Measurements from ENCODE around the gene PABPC1L.

Gene PABPC1L

GRCh38 chr20:44946271-44946852 is 36.5 kb downstream of the PABPC1L start:
- DNase-seq: no peak

GRCh38 chr20:44948107-44948506 is 38.2 kb downstream of the PABPC1L start:
- DNase-seq: no peak

GRCh38 chr20:44948513-44948912 is 38.7 kb downstream of the PABPC1L start:
- DNase-seq: no peak

DNA sequence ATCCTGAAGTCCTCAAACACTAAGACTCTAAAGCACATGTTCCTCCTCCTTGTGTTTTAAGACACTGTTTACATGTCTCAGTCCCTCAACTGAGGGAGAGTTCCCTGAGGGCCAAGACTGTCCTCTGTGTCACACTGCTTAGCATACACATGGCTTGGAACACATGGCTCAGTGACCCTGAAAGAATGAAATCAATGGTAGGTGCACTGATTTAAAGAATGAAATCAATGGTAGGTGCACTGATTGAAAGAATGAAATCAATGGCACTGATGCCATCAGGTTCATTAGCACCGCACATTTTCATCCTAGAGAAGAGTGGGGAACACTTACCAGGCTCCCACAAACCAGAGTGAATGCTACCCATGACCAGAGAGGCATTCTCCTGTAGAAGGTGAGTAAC is 40.5 kb downstream of the PABPC1L start:
- no peak for DNase-seq

DNA sequence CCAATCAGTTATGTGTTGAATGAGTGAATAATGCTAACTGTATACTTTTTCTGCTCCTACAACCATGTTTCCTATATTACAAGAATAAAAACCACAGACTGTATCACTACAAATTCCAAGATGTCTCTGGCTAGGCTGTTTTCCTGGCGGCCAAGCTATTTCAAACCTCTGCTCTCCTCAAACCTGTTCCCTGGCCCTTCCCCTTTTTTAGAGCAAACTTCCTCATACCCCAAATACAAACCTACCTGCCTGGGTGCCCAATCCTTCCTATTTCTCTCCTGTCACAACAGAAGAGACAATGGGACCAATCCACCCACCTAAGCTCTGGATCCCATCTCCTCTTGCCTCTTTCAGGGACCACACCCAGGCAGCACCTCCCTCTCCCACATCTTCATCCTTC is 42.9 kb downstream of the PABPC1L start:
- DNase-seq: no peak

- DNase-seq: no peak
These were observed 44.4 kb downstream of the PABPC1L start for GRCh38 chr20:44954211-44954610.

GRCh38 chr20:44955270-44955669 is 45.4 kb downstream of the PABPC1L start:
- no peak for DNase-seq

DNA sequence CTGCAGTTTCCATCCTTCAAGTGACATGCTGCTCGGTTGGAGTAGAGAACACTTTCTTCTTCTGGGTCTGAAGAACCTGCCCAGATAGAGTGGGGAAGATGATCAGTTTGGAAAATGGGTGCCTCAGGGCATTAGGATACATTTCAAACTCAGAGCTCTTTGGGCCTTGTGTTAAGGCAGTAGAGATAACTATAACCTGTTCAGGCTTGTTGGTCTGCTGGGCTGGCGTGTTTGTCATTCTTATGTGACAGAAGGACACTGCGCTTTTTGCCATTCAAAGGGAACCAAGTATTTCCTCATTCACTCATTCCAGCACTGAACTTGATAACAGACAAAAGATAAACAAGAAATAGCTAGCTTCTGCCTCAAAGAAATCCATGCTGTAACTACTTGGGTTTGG is 46.5 kb downstream of the PABPC1L start:
- no peak for DNase-seq

- no peak for DNase-seq
These were observed 48.4 kb downstream of the PABPC1L start for GRCh38 chr20:44958276-44958675.

GRCh38 chr20:44959082-44959637 is 49.3 kb downstream of the PABPC1L start:
- no peak for DNase-seq

DNA sequence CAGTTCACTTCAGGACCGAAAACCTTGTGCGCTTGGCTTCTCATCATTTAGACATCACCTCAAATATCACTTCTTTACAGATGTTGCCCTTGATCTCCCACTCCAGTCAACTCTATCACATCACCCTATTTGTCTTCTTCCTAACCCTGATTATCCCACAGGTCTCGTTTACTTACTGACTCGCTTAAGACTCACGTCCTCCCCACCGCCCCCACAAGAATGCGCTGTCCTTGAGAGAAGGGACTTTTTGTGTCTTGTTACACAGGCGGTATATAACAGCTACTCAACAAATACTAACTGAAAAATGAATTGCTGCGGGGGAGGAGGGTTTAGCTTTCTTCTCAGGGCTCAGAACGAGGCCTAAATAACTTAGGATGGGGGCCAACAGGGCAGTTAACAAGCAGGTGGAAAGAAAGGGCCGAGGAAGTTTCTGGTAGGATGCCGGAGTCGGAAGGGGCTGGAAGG is 49.8 kb downstream of the PABPC1L start:
- peak; percentile 74 for DNase-seq

DNA sequence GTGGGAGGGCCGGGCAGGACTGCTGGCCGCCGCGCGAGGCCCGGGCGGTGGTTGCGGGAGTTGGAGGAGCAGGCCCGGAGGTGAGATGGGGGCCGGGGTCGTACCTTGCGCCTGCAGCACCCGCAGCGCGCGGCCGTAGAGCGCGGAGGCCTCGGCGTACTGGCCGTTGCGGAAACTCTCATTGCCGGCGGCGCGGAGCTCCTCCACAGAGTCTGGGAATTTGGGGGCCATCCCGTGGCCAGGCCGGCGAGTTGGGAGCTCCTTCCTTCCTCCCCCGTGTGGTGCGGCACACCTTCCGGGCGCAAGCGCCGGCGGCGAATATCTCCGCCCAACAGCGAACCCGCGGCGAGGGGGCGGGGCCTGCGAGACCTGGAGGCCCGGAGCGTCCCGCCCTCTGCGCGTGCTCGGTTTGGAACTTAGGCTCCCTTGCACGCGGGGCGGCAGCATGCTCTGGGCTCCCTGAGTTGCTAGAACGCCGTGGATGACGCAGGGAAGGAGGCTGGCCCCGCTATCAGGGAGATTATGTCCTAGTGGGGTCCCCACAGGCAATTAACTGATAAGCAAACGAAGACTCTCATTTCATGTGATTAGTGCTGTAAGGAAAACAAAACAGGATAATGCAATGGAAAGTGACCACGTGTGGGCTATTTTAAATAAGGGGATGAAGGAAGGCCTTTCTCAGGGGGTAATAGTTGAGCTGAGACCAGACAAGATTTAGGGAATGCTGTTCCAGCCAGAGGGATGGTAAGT is 50.4 kb downstream of the PABPC1L start, which contains the start of gene TOMM34:
Gene TOMM34 (minus strand): TSS at position 295 of the 750 bp plus-strand sequence. CDS start 64 bp downstream, at position 231.
- DNase-seq: peak; percentile 93

GRCh38 chr20:44961011-44961869 is 51.4 kb downstream of the PABPC1L start:
- DNase-seq: no peak

DNA sequence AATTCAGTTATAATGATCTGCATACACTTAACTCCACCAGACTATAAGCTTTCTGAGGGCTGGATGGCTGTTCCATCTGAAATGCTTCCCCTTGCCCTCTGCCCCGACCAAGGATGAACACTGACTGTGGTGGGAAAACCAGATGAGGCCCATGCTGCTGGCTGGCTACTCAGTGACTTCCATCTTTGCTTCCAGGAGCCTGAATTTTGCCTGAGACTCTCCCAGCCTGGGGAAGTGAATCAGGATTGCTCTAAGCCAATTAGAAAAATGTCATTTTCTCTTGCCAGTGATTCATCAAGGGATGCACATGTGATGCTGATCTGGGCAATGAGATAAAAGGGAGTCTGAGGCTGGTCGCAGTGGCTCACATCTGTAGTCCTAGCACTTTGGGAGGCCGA is 52.0 kb downstream of the PABPC1L start:
- DNase-seq: no peak

DNA sequence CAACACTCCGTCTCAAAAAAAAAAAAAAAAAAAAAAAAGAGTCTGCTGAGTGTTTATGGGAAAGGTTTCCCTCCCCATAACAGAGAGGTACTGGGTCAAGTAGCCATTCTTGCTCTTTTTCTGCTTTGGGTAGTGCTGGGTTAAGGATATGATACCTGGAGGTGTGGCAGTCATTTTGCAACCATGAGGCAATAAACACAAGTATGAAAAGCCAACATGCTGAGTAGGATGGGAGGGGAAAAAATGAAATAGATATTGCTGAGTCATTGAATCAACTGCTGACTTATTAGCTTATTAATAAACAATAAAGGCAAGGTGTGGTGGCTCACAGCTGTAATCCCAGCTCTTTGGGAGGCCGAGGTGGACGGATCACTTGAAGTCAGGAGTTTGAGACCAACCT is 52.6 kb downstream of the PABPC1L start:
- DNase-seq: no peak

DNA sequence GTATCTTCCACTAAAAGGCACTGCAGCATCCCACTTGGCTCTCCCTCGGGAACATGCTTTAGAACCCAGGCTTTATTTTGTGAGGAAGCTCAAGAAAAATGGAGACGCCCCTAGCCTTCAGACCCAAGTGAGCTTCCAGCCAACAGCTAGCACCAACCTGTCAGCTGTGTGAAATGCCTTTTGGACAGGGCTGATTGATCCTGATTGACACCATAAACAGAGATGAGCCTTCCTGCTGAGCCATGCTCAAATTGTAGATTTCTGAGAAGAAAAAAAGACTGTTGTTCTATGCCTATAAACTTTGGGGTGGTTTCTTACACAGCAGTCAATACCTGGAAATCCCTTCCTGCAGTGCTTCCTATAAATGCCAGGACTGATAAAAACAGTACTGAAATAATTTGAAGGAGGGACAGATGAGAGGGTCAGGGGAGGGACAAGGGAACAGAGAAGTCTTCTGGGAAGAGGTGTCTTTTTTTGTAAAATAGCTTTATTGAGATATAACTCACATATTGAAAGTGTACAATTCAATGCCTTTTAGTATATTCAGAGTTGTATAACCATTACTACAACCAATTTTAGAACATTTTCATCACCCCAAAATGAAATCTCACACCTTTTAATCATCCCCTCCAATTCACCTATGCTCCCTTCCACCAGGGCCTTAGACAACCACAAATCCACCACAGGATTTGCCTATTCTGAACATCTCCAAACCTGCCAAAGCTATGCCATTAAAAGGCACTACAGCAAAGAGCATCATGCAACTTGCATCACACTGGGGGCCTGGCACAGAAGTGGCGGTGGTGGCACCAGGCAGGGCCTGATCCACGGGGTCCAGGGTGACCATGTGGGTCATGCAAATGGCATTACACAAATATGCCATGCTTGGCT is 53.7 kb downstream of the PABPC1L start:
- no peak for DNase-seq

- no peak for DNase-seq
These were observed 55.8 kb downstream of the PABPC1L start for GRCh38 chr20:44965651-44966029.

GRCh38 chr20:44966030-44966961 is 56.4 kb downstream of the PABPC1L start, which contains the start of gene STK4:
TSS of gene STK4 (plus strand) at chr20:44966512. CDS start at chr20:44966569, 57 bp downstream.
- peak; percentile 92 for DNase-seq

DNA sequence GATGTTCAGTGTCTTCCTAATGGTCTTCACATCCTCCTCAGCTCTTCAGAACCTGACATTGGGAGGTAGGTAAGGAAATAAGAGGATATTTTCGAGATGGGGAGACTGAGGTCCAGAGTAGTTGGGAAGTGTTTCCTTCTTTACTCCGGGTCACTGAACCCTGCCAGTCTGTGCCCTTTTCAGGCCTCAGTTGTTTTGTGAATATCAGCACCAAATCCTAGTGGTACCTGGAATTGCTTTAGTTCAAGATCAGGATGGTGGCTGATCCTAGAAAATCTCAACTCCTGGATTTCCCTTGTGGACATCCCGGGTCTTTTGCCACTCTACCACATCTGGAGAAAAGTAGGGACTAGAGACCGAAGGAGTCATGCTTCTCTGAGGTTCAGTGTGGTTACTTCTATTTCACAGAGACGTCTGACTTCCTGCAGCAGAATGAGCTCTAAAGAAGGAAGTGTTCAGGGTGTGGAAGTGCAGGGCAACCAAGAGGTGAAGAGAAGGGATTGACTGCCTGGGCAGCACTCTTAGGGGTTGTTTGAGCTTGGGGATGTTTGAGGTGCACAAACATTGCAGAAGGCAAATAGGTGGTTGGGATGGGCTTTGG is 57.4 kb downstream of the PABPC1L start:
- DNase-seq: no peak

DNA sequence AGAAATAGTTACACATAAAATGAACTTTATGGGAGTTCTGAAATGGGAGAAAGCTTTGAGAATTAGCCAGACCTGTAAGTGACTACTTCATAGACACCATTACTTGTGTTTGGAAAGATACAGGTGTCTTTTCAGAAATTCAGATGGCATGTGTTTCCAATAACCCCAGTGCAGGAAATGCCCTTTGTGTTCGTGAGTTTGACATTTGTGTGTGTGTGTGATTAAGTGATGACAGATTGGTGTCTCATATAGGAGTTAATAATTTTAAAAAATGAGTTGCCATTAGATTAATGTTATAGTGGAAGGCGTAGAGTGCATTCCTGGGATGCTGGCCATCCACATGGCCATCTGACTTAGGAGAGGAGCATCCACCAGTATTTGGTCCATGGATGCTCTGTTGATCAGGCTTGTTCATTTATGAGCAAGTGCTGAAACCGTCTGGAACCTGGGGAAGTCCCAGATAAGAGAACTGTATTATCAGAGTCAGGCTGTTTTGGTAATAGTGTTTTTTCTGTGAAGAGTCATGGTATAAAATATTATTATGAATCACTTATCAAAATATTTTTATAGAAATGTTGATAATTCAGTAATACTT is 59.5 kb downstream of the PABPC1L start:
- DNase-seq: no peak
